Stimulated activated CD4-positive, alpha-beta T cell treated with anti-CD3 and anti-CD28 coated beads, Interleukin-12 subunit alpha, Interleukin-12 subunit beta, amount 100 ng/mL, for 4 hours (primary cell): ENCODE data around the gene PAPSS2.
"Not testable (repeated sequence)": the region's sequence is repeated elsewhere in the genome, so short reads cannot be mapped to it uniquely, and the experiment has no call there.

Source experiments
- DNase-seq: peaks from one replicate; pipeline ENCODE4 v3.0.0-alpha.2; 2020

PAPSS2 gene

GRCh38 chr10:87659571-87660483 lies at the start of gene PAPSS2:
Gene PAPSS2, plus strand, starts transcription at chr10:87659878. Its CDS starts 104 bp downstream, at chr10:87659982.
- DNase-seq, result peak; percentile 18

- not testable (repeated sequence) for DNase-seq
These were observed 48.3 kb upstream of the PAPSS2 start for GRCh38 chr10:87611341-87611740.

GRCh38 chr10:87612115-87612514 lies 47.6 kb upstream of the PAPSS2 start:
- no peak for DNase-seq

GRCh38 chr10:87613751-87614150 lies 45.9 kb upstream of the PAPSS2 start:
- no peak for DNase-seq

GRCh38 chr10:87615856-87616255 lies 43.8 kb upstream of the PAPSS2 start:
- no peak for DNase-seq

GRCh38 chr10:87617503-87617902 lies 42.2 kb upstream of the PAPSS2 start:
- no peak for DNase-seq

GRCh38 chr10:87618566-87619423 lies 40.9 kb upstream of the PAPSS2 start:
- DNase-seq, result no peak

- no peak for DNase-seq
These were observed 40.0 kb upstream of the PAPSS2 start for GRCh38 chr10:87619705-87620104.

GRCh38 chr10:87621440-87621839 lies 38.2 kb upstream of the PAPSS2 start:
- DNase-seq, result not testable (repeated sequence)

- DNase-seq, result no peak
These were observed 37.2 kb upstream of the PAPSS2 start for GRCh38 chr10:87622314-87623004.

GRCh38 chr10:87623191-87623590 lies 36.5 kb upstream of the PAPSS2 start:
- no peak for DNase-seq

- no peak for DNase-seq
These were observed 34.0 kb upstream of the PAPSS2 start for GRCh38 chr10:87625661-87626060.

GRCh38 chr10:87626422-87626892 lies 33.2 kb upstream of the PAPSS2 start:
- no peak for DNase-seq

GRCh38 chr10:87630171-87630570 lies 29.5 kb upstream of the PAPSS2 start:
- no peak for DNase-seq

GRCh38 chr10:87632454-87632853 lies 27.2 kb upstream of the PAPSS2 start:
- no peak for DNase-seq

- no peak for DNase-seq
These were observed 25.4 kb upstream of the PAPSS2 start for GRCh38 chr10:87634311-87634710.

- no peak for DNase-seq
These were observed 24.0 kb upstream of the PAPSS2 start for GRCh38 chr10:87635498-87636312.

GRCh38 chr10:87636313-87636915 lies 23.3 kb upstream of the PAPSS2 start:
- DNase-seq, result no peak

GRCh38 chr10:87639493-87639892 lies 20.2 kb upstream of the PAPSS2 start:
- no peak for DNase-seq

GRCh38 chr10:87640043-87640442 lies 19.6 kb upstream of the PAPSS2 start:
- no peak for DNase-seq

GRCh38 chr10:87642486-87642885 lies 17.2 kb upstream of the PAPSS2 start:
- DNase-seq, result no peak

GRCh38 chr10:87642988-87643387 lies 16.7 kb upstream of the PAPSS2 start:
- DNase-seq, result no peak
